OCI-LY3 (cell line): Measurements from ENCODE around the gene ZNF605.

Experiments used
- CTCF ChIP-seq: fragments of 200-600, 300-600 bp; sonication (generic); IDR thresholded peaks from 2 replicates; pipeline ENCODE4 v1.5.1; 2014; ENCODE audit warnings: antibody characterized with exemption, low read length, low read depth
- EZH2phosphoT487 ChIP-seq: fragments of 200-600 bp; shearing (Covaris generic); IDR thresholded peaks from 2 replicates; pipeline ENCODE4 v1.6.1; 2018; ENCODE audit warnings: antibody characterized with exemption, mixed run types, low read depth

- TF ChIP-seq CTCF (no peak), EZH2phosphoT487 (no peak)
Observed at GRCh38 chr12:132972374-132972773, 16.3 kb upstream of the ZNF605 start.
